Transverse colon (tissue), 4 donors: ENCODE measurements around the gene CRACDL.

Experiments used
- EP300 ChIP-seq: sonication (generic); formaldehyde crosslinking; IDR thresholded peaks from one replicate; pipeline ENCODE4 v1.6.1; 2017; ENCODE audit warnings: antibody characterized with exemption, low read depth
- POLR2AphosphoS5 ChIP-seq, 3 donors: sonication (generic); formaldehyde crosslinking; IDR thresholded peaks; one replicate each; pipeline ENCODE4 v1.6.1; 2016; ENCODE audit warnings: antibody characterized with exemption in 3 of 3
- TF ChIP-seq, protein P1 (sequence below), 5 experiments: fragments of 200-600 bp in 3 of 5; fragments of 450-650 bp in 2 of 5; sonication (generic) in 3 of 5; IDR thresholded peaks; 1 replicate in 2 of 5; 2 replicates in 3 of 5; pipeline ENCODE4 v1.5.1; 2016 to 2017; ENCODE audit warnings: antibody characterized with exemption in 5 of 5, inconsistent platforms in 3 of 5, mild to moderate bottlenecking in 2 of 5, moderate library complexity in 1 of 5

DNA sequence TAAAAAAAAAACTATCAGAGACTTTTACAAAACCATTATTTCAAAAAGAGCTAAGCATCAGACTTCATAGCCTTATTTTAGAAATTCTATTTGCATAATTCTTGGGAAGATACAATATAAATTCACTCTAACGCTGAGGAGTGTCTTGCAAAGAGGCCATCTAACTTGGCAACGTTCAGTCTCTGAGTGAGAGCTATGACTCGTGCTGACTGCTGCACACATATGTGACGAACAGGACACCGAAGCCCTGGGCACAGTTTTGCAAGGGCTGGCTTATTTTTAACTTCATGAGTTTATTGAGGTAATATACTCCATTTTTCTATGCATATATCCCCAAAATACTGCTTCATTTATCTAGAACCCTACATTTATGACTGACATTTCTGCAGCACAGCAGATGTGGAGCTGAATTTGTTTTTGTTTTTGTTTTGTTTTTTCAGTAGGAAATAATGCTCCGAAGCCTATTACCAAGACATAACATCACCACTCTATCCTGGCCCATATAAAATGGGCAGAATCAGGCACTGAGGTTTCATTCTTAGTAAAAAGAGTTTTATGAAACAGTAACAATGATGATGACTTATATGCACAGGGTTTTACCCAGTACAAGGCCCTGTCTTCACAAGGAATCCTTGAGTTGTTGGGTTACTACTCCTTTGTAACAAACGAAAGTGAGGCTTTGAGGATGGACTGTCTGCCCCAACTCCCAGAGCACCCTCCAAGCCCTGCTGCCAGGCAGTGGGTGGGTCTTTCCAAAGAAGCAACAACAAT lies 68.3 kb downstream of the CRACDL start:
- TF ChIP-seq, protein P1, sequence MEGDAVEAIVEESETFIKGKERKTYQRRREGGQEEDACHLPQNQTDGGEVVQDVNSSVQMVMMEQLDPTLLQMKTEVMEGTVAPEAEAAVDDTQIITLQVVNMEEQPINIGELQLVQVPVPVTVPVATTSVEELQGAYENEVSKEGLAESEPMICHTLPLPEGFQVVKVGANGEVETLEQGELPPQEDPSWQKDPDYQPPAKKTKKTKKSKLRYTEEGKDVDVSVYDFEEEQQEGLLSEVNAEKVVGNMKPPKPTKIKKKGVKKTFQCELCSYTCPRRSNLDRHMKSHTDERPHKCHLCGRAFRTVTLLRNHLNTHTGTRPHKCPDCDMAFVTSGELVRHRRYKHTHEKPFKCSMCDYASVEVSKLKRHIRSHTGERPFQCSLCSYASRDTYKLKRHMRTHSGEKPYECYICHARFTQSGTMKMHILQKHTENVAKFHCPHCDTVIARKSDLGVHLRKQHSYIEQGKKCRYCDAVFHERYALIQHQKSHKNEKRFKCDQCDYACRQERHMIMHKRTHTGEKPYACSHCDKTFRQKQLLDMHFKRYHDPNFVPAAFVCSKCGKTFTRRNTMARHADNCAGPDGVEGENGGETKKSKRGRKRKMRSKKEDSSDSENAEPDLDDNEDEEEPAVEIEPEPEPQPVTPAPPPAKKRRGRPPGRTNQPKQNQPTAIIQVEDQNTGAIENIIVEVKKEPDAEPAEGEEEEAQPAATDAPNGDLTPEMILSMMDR (IDR thresholded peaks at IDR 0.05) = no peak
- no peak for TF ChIP-seq POLR2AphosphoS5 (IDR thresholded peaks at IDR 0.05)
- no peak for TF ChIP-seq EP300
